ENCODE data around the gene KNSTRN. TPM values are rescaled to one million over a fixed set of nuclear protein-coding genes. Genes with fewer than 3 reads are reported as not detected.

Gene KNSTRN
- total and polyA plus RNA-seq, 2 of the 13 experiments (the other 11 are each of a cell fraction or from before 2014, with no cell fraction given) = 20.3 to 62.3 TPM

GRCh38 chr15:40382580-40383456 lies at the start of gene KNSTRN (continued):
- TF ChIP-seq ZBTB39 (CRISPR knock-in tag; IDR thresholded peaks at IDR 0.05) (no peak), ZNF20 (CRISPR knock-in tag; IDR thresholded peaks at IDR 0.05) (0 out of 2 replicates have a peak, but pooled peaks have one; percentile 49), ZNF430 (CRISPR knock-in tag; IDR thresholded peaks at IDR 0.05) (peak; percentile 74; the same call in 1 of the 2 replicates), CBX5 (CRISPR knock-in tag; IDR thresholded peaks at IDR 0.05; ENCODE audit: borderline replicate concordance) (peak; percentile 44; the same call in 1 of the 2 replicates), SMAD3 (CRISPR knock-in tag; IDR thresholded peaks at IDR 0.05) (peak; percentile 25; the same call in 1 of the 2 replicates), SRY (CRISPR knock-in tag; IDR thresholded peaks at IDR 0.05) (peak; percentile 44; the same call in 1 of the 2 replicates), GATA4 (IDR thresholded peaks at IDR 0.05; ENCODE audit: borderline replicate concordance, low read depth) (peak; percentile 49; the same call in 1 of the 2 replicates), AHR (CRISPR knock-in tag; IDR thresholded peaks at IDR 0.05) (no peak), ZNF432 (CRISPR knock-in tag; IDR thresholded peaks at IDR 0.05; ENCODE audit: borderline replicate concordance) (no peak), TCF7 (IDR thresholded peaks at IDR 0.05; ENCODE audit: low read depth) (no peak), TSC22D2 (CRISPR knock-in tag; IDR thresholded peaks at IDR 0.05; ENCODE audit: borderline replicate concordance) (no peak), KIAA2018 (CRISPR knock-in tag; IDR thresholded peaks at IDR 0.05; ENCODE audit: borderline replicate concordance) (no peak), MAFF (IDR thresholded peaks at IDR 0.05; ENCODE audit: low read depth, low read length) (no peak)
- TF ChIP-seq, protein P1, sequence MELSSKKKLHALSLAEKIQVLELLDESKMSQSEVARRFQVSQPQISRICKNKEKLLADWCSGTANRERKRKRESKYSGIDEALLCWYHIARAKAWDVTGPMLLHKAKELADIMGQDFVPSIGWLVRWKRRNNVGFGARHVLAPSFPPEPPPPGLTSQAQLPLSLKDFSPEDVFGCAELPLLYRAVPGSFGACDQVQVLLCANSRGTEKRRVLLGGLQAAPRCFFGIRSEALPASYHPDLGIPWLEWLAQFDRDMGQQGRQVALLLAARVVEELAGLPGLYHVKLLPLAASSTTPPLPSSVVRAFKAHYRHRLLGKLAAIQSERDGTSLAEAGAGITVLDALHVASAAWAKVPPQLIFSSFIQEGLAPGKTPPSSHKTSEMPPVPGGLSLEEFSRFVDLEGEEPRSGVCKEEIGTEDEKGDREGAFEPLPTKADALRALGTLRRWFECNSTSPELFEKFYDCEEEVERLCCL (CRISPR knock-in tag; IDR thresholded peaks at IDR 0.05; ENCODE audit: borderline replicate concordance) = no peak
- TF ChIP-seq, protein P2, sequence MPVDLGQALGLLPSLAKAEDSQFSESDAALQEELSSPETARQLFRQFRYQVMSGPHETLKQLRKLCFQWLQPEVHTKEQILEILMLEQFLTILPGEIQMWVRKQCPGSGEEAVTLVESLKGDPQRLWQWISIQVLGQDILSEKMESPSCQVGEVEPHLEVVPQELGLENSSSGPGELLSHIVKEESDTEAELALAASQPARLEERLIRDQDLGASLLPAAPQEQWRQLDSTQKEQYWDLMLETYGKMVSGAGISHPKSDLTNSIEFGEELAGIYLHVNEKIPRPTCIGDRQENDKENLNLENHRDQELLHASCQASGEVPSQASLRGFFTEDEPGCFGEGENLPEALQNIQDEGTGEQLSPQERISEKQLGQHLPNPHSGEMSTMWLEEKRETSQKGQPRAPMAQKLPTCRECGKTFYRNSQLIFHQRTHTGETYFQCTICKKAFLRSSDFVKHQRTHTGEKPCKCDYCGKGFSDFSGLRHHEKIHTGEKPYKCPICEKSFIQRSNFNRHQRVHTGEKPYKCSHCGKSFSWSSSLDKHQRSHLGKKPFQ (CRISPR knock-in tag; IDR thresholded peaks at IDR 0.05; ENCODE audit: insufficient replicate concordance) = peak; percentile 72
